Measurements from ENCODE around the gene SLC40A1. TPM values are rescaled to one million over a fixed set of nuclear protein-coding genes. Genes with fewer than 3 reads are reported as not detected.

The SLC40A1 gene
- total and polyA plus RNA-seq, 2 donors (not counting 3 experiments of a cell fraction or from before 2014, with no cell fraction given), result 8.5 to 15.1 TPM

DNA sequence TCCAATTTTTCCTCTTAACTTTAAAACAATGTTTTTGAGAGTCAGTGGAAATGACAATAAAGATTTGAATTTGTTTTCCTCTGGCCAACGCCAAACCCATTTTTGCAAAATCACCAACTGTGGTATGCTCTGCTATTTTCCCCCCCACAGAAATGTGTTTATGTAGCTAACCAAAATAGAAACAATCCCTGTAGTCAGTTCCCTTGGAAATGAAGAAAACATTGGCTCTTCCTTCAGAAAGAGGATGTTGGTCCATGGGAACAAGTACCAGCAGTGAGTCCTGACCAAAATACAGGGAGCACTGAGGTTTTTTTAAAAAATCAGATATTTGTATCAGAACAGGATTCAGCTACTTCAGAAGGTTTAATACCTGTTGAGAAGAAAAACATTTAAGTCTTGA, 65.3 kb downstream of the SLC40A1 start:
- TF ChIP-seq, protein P1, sequence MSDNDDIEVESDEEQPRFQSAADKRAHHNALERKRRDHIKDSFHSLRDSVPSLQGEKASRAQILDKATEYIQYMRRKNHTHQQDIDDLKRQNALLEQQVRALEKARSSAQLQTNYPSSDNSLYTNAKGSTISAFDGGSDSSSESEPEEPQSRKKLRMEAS (IDR thresholded peaks at IDR 0.05; ENCODE audit: insufficient read depth, insufficient read length), result no peak
- no peak for TF ChIP-seq FOS (IDR thresholded peaks at IDR 0.05; ENCODE audit: borderline replicate concordance, insufficient read depth, low read length)
- TF ChIP-seq GATA2 (IDR thresholded peaks at IDR 0.05; ENCODE audit: insufficient read depth, insufficient read length, low read depth, low read length), result no peak
- no peak for TF ChIP-seq POLR2AphosphoS5 (IDR thresholded peaks at IDR 0.05; ENCODE audit: insufficient read depth, low read depth, low read length)
- TF ChIP-seq EZH2 (IDR thresholded peaks at IDR 0.05; ENCODE audit: borderline replicate concordance, low read depth, low read length, severe bottlenecking), result no peak
- no peak for TF ChIP-seq JUN (IDR thresholded peaks at IDR 0.05; ENCODE audit: borderline replicate concordance, insufficient read depth, insufficient read length, low read depth)
- no peak for TF ChIP-seq POLR2A (IDR thresholded peaks at IDR 0.05; ENCODE audit: low read depth, low read length)
- no peak for TF ChIP-seq MYC (IDR thresholded peaks at IDR 0.05; ENCODE audit: low read depth, low read length)
- TF ChIP-seq, protein P2, sequence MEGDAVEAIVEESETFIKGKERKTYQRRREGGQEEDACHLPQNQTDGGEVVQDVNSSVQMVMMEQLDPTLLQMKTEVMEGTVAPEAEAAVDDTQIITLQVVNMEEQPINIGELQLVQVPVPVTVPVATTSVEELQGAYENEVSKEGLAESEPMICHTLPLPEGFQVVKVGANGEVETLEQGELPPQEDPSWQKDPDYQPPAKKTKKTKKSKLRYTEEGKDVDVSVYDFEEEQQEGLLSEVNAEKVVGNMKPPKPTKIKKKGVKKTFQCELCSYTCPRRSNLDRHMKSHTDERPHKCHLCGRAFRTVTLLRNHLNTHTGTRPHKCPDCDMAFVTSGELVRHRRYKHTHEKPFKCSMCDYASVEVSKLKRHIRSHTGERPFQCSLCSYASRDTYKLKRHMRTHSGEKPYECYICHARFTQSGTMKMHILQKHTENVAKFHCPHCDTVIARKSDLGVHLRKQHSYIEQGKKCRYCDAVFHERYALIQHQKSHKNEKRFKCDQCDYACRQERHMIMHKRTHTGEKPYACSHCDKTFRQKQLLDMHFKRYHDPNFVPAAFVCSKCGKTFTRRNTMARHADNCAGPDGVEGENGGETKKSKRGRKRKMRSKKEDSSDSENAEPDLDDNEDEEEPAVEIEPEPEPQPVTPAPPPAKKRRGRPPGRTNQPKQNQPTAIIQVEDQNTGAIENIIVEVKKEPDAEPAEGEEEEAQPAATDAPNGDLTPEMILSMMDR (IDR thresholded peaks at IDR 0.05; ENCODE audit: extremely low read depth in 1 of 2, insufficient read depth in 1 of 2, low read depth in 1 of 2, low read length in 2 of 2), result no peak

More for the DNA sequence above, 65.3 kb downstream of the SLC40A1 start:
- no peaks in the 10 kb centered on the region for H3K9me1 ChIP-seq (replicated peaks; ENCODE audit: control insufficient read depth, extremely low read depth, insufficient read depth, low read length)
- FAIRE-seq (no peak), DNase-seq (ENCODE audit: low read depth, low spot score) (no peak)
- no peaks in the 10 kb centered on the region for H4K20me1 ChIP-seq (replicated peaks; ENCODE audit: control insufficient read depth, extremely low read depth, insufficient read depth, low read length)
- no peaks in the 10 kb centered on the region for H3K36me3 ChIP-seq (ENCODE audit: control insufficient read depth in 2 of 2, extremely low read depth in 1 of 2, insufficient read depth in 2 of 2, low read length in 2 of 2)
- H3K4me2 ChIP-seq (ENCODE audit: insufficient read depth, low read length), result no peak overlapping the region
- ChIA-PET POLR2A (no interaction called here), CTCF (interaction anchor here (1.4 to 2.0 kb wide), 2 partner anchors 8 to 16 kb away, joined by 4 read pairs; no protein-coding TSS in a partner anchor)
- no peak overlapping the region for H3K9ac ChIP-seq (replicated peaks; ENCODE audit: extremely low read depth, insufficient read depth, low read length)
- no TSS peak for BruUV-seq (replicated peaks)
- no peak overlapping the region for H3K4me3 ChIP-seq (replicated peaks in 1 of 3; ENCODE audit: insufficient read depth in 1 of 3, low read depth in 1 of 3, low read length in 3 of 3)
- H3K4me1 ChIP-seq (ENCODE audit: control insufficient read depth, extremely low read depth, insufficient read depth, low read length), result no peaks in the 10 kb centered on the region
- H3K9me3 ChIP-seq (replicated peaks; ENCODE audit: control insufficient read depth, insufficient read depth, low read length), result no peaks in the 10 kb centered on the region
- H3K27ac ChIP-seq (ENCODE audit: insufficient read depth, low read depth, low read length), result no peak overlapping the region
- intact Hi-C loops (cut with micrococcal nuclease), result no loop called here
- no peaks in the 10 kb centered on the region for H3K27me3 ChIP-seq (ENCODE audit: control insufficient read depth in 2 of 2, insufficient read depth in 2 of 2, low read length in 2 of 2)
- no peaks in the 10 kb centered on the region for H3K79me2 ChIP-seq (ENCODE audit: control insufficient read depth, insufficient read depth, low read length)
- dilution Hi-C loops (cut with MboI; ENCODE audit: extremely low pct_ligation_motif_present, low sequenced_read_pairs), result no loop called here
- H2AFZ ChIP-seq (ENCODE audit: low read depth, low read length), result no peak overlapping the region
